ENCODE measurements around the gene TBP.
A peak's percentile ranks its signal among the peaks of the same experiment; 100 is the strongest.

TBP gene

GRCh38 chr6:170535004-170535403 is 19.2 kb upstream of the TBP start:
- DNase-seq (ENCODE audit: low spot score): no peak

DNA sequence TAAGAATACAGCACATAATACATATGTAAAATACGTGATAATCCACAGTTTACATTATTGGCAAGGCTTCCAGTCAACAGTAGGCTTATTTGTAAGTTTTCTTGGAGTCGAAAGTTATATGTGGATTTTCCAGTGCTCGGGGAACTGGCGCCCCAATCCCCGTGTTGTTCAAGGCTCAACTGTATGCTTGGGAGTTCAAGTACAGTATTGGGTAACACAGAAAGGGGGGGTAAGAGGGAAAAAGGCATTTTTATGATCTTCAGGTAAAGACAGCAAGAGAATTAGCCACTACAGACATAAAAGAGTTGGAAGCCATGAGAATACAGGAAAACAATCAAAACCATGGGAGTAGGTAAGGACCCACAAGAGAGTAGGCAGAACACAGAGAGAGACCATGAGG is 17.5 kb upstream of the TBP start:
- no peak for DNase-seq (ENCODE audit: low spot score)

GRCh38 chr6:170537329-170537728 is 16.8 kb upstream of the TBP start:
- no peak for DNase-seq (ENCODE audit: low spot score)

- no peak for DNase-seq (ENCODE audit: low spot score)
Measured at GRCh38 chr6:170542031-170542719, 12.0 kb upstream of the TBP start.

GRCh38 chr6:170545405-170545804 is 8.8 kb upstream of the TBP start:
- no peak for DNase-seq (ENCODE audit: low spot score)

DNA sequence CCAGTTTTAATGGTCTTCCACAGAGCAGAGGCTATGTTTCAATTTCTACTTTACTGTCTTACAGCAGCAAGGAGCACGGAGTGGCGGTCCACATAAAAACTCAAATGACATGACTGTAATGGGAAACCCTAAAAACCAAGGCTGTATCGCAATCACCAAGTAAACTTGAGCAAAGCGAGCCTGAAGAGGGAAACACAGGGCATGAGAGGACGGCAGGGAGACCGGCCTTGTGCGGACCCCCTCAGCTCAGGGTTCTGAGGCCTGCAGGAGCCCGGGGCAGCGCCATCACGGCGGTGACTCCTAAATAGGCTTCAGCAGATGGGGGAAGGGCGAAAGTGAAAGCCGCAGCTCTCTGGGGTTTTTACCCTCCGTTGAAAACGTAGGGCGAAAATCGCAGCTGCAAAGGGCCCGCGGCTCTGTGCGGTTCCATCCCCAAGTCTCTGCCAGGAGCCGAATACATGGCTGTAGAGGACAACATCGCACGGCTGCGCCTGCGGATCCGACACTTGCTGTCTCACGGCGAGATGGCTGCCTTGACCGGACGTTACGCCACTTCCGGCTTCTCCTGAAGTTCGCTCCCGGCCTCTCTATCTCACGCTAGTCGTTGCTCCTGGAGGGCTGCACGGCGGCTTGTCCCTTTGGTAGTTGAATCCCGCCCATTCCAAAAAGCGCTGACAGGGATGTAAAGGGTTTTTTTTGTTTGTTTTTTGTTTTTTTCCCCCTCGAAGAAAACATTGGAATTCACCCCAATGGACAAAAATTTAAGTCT is 1.2 kb upstream of the TBP start, which contains the start of gene PSMB1:
Gene PSMB1, minus strand, starts transcription at position 543 of the 769 bp plus-strand sequence. Its CDS starts 65 bp downstream, at position 478.
- DNase-seq (ENCODE audit: low spot score): peak; percentile 93

GRCh38 chr6:170553534-170554012 is 596 bp upstream of the TBP start:
- no peak for DNase-seq (ENCODE audit: low spot score)

DNA sequence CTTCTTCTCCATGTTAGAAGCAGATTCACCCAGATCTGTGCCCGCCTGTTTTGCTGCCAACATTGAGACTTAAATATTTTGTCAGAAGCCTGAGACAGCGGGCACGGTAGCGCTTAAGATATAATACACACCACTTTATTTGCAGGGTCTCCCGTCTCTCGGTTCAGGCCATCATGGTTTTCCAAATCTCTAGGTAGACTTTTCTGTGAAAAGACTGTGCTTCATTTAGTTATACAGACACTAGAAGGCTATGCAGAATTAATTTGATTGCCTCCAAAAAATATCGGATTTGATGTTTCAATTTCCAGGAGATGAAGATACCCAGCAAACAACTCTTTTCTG is 598 bp downstream of the TBP start:
- no peak for DNase-seq (ENCODE audit: low spot score)

GRCh38 chr6:170555305-170555704 is 1.1 kb downstream of the TBP start:
- DNase-seq (ENCODE audit: low spot score): no peak

DNA sequence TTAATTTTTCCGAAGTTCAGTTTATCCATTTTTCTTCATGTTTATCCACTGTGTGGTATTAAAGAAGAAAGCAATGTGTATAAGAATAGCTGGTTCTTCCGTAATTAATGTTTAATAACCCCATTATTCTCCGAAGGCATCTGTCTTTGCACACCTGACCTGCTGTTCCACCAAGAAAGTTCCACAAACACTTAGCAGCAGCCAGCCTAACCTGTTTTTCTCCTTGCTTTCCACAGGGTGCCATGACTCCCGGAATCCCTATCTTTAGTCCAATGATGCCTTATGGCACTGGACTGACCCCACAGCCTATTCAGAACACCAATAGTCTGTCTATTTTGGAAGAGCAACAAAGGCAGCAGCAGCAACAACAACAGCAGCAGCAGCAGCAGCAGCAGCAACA is 7.4 kb downstream of the TBP start:
- DNase-seq (ENCODE audit: low spot score): no peak

DNA sequence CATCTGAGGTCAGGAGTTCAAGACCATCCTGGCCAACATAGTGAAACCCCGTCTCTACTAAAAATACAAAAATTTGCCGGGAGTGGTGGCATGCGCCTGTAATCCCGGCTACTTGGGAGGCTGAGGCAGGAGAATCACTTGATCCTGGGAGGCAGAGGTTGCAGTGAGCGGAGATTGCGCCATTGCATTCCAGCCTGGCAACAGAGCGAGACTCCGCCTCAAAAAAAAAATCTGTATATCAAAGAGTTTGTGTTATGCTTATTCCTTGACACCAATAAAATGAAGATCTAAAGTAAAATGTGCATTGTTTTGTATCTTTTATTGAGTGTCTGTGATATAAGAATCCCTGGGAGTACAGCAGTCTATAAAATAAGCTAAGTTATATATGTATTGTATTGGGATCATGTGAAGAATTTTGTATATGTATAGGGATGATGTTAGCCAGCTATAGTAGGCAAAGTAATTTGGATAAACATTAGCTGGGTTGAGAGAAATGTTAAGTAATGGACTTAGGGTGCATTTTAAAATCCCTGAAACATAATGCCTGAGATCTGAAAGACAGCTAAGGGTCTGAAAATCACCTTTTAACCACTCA is 10.9 kb downstream of the TBP start:
- DNase-seq (ENCODE audit: low spot score): no peak

- DNase-seq (ENCODE audit: low spot score): no peak
Measured at GRCh38 chr6:170572704-170573466, 18.7 kb downstream of the TBP start.

DNA sequence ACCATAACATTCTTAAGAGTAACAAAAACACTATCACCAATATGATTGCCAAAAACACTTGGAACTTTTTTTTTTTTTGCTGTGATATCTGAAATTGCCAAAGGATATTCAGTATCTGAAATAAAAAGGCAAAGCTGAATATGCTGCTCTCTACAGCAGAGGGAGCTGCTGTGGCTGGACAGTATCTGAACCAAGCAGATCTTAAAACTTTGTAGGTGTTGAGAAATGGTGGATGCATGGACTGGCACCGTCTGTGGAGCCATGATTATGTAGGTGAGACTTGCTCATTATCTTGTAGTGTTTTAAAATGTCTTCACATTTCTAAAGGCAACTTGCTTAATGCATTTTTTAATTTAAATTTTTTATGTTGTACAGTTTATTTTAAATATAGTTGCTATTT is 21.1 kb downstream of the TBP start:
- DNase-seq (ENCODE audit: low spot score): no peak

DNA sequence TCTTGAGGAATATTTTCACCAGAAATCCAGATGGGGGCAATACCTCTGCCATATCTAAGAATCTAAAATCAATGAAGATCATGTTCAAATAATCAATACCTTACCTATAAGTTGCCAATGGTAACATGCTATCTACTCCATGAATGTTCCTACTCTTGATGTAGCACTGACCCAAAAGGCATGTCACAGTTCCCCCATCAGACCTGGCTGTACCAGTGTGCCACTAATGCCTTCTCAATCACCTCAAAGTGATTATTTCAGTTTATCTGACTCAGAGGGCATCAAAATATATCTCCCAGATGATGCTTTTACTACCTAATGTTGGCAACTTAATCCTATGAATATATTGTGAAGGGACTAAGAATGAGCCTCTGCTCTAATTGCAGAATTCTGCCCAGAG is 24.7 kb downstream of the TBP start:
- DNase-seq (ENCODE audit: low spot score): no peak

- no peak for DNase-seq (ENCODE audit: low spot score)
Measured at GRCh38 chr6:170583756-170584180, 29.6 kb downstream of the TBP start.

- DNase-seq (ENCODE audit: low spot score): peak; percentile 93
Measured at GRCh38 chr6:170584181-170584953, 30.2 kb downstream of the TBP start, which contains the start of gene PDCD2. PDCD2 (minus strand) TSS chr6:170584637; CDS start chr6:170584581, 56 bp downstream.

GRCh38 chr6:170584954-170585498 is 30.9 kb downstream of the TBP start:
- no peak for DNase-seq (ENCODE audit: low spot score)

DNA sequence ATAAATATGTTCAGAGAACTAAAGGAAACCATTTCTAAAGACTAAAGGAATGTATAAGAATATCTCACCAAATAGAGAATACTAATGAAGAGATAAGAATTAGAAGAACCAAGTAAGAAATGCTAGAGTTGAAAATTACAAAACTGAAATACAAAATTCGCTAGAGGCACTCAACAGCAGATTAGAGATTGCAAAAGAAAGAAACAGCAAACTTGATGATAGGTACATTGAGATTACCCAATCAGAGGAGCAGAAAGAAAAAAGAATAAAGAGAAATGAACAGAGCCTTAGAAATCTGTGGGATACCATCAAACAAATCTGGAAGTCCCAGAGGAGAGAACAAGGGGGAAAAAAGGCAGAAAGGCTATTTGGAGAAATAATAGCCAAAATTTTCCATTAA is 36.6 kb downstream of the TBP start:
- no peak for DNase-seq (ENCODE audit: low spot score)

GRCh38 chr6:170596426-170596825 is 42.3 kb downstream of the TBP start:
- DNase-seq (ENCODE audit: low spot score): no peak

DNA sequence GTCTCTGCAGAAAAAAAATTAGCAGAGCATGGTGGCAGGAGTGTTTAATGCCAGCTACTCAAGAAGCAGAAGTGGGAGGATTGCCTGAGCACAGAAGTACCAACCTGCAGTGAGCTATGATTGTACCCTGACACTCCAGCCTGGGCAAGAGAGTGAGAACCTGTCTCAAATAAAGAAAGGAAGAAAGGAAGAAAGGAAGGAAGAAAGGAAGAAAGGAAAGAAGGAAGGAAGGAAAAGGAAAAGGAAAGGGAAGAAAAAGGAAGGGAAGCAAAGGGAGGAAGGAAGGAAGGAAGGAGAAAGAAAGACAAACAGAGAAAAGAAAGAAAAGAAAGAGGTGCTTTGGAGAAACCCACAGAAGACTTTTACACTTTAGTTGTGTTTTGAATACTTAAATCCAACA is 43.1 kb downstream of the TBP start:
- no peak for DNase-seq (ENCODE audit: low spot score)
